Gastroesophageal sphincter (tissue), 3 donors: Measurements from ENCODE around the gene ASB2.

Experiments
- CTCF ChIP-seq, 4 experiments: fragments of 200-600 bp in 2 of 4; fragments of 450-650 bp in 2 of 4; sonication (generic) in 1 of 4; IDR thresholded peaks; one replicate each; pipeline ENCODE4 v1.5.1; 2017 to 2019; ENCODE audit warnings: antibody characterized with exemption in 4 of 4, mild to moderate bottlenecking in 2 of 4, moderate library complexity in 2 of 4
- POLR2AphosphoS5 ChIP-seq: sonication (generic); formaldehyde crosslinking; IDR thresholded peaks from one replicate; pipeline ENCODE4 v1.6.1; 2017; ENCODE audit warnings: antibody characterized with exemption

DNA sequence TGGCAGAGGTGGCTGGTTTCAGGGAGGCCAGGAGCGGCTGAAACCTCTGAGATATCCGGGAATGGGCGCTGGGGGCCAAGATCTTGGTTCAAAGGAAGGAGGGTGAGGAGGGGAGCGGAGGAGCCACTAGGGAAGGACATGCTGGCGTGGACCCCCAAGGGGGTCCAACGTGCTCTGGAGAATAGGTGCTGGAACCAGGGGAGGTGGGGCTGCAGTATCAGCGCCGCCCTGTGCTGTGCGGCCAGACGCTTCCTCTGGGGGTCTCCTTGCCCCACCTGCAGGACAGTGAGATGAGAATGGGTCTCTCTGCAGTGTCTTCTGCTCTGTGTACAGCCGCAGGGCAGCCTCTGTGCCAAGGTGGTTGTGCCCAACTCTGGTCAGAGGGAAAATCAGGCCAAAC, 46.7 kb downstream of the ASB2 start:
- TF ChIP-seq CTCF (IDR thresholded peaks at IDR 0.05) (no peak), POLR2AphosphoS5 (no peak)
